Medulla oblongata (tissue), 1 donor: ENCODE measurements around the gene UBIAD1.
A peak's percentile ranks its signal among the peaks of the same experiment; 100 is the strongest.
"Not testable (repeated sequence)": the region's sequence is repeated elsewhere in the genome, so short reads cannot be mapped to it uniquely, and the experiment has no call there.

Experiments
- DNase-seq: peaks from one replicate; pipeline ENCODE4 v3.0.0-alpha.2; 2015; ENCODE audit errors: extremely low spot score

The UBIAD1 gene, protein sequence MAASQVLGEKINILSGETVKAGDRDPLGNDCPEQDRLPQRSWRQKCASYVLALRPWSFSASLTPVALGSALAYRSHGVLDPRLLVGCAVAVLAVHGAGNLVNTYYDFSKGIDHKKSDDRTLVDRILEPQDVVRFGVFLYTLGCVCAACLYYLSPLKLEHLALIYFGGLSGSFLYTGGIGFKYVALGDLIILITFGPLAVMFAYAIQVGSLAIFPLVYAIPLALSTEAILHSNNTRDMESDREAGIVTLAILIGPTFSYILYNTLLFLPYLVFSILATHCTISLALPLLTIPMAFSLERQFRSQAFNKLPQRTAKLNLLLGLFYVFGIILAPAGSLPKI

DNA sequence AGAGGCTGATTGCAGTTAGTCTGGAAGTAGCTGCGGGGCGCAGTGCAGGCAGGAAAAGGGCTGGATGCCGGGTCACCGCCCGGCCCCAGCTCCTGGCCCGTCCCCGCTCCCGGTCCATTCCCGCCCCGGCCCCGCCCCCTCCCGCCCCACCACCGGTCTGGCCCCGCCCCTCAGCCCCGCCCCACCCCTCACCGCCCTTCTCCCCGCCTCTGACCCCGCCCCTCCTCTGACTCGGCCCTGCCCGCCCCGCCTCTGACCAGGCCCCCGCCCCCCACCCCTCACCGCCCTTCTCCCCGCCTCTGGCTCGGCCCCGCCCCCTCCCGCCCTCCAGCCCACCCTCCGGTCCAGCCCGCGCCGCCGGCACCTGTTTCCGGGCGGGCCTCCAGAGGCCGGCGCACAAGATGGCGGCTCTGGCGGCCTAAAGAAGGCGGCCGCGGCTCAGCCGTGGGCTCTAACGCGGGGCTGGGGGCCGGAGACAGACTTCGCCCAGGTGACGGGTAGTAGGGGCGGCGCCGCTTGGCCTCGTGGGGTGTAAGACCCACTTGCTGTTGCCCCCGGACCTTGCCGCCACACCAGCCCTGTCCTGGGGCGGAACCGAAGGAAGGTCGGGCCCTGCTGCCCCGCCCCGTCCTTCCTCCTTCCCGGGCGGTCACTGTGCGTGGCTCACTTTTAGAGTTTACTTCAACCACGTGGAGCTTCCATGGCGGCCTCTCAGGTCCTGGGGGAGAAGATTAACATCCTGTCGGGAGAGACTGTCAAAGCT lies at the start of gene UBIAD1:
TSS of gene UBIAD1 (plus strand) at position 367 of the 763 bp plus-strand sequence. CDS start at position 701, 334 bp downstream.
- DNase-seq, result peak; percentile 89

- DNase-seq, result no peak
These were observed 45.6 kb upstream of the UBIAD1 start for GRCh38 chr1:11227106-11228077.

DNA sequence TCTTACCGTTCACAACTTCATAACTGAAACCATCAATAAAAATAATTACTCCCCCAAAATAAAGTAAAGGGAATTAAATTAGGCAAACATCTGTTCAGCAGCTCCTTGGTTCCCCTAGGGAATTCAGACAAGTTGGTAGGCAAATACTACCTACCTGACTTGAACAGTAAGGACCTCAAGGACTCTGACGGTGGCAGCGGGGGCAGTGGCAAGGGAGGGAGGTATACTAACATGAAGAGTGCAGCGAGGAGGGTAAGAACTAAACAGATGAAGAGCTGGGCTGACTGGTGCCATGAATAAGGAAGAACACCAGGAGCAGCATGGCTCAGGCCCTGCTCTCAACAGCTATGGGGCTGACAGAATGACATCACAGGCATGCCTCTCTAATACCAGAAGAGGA lies 43.8 kb upstream of the UBIAD1 start:
- DNase-seq, result no peak

DNA sequence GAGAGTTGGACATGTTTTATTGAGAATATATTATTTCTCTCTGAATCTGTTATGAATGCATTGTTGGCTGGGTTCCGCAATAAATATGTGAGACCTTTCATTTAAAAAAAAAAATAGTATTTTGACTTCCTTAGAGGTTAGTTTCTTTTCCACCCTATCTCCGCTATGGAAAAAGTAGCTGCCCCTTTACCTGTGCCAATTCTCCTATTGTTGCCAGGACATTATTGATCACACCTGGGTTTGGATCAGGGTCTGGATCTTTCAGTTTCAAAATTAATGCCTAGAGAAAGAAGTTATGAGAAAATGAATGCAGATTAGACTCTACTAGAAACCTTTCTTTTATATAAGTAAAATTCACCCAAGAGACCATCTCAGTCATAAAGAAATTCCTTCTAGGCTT lies 39.8 kb upstream of the UBIAD1 start:
- DNase-seq, result no peak

GRCh38 chr1:11237356-11237755 lies 35.6 kb upstream of the UBIAD1 start:
- no peak for DNase-seq

GRCh38 chr1:11238311-11238710 lies 34.7 kb upstream of the UBIAD1 start:
- no peak for DNase-seq

- DNase-seq, result no peak
These were observed 27.8 kb upstream of the UBIAD1 start for GRCh38 chr1:11245248-11245647.

GRCh38 chr1:11245904-11246719 lies 26.9 kb upstream of the UBIAD1 start:
- peak; percentile 6 for DNase-seq

- no peak for DNase-seq
These were observed 24.8 kb upstream of the UBIAD1 start for GRCh38 chr1:11248169-11248568.

GRCh38 chr1:11252538-11252937 lies 20.5 kb upstream of the UBIAD1 start:
- no peak for DNase-seq

- no peak for DNase-seq
These were observed 19.8 kb upstream of the UBIAD1 start for GRCh38 chr1:11253226-11253625.

- DNase-seq, result no peak
These were observed 16.7 kb upstream of the UBIAD1 start for GRCh38 chr1:11256299-11256698.

DNA sequence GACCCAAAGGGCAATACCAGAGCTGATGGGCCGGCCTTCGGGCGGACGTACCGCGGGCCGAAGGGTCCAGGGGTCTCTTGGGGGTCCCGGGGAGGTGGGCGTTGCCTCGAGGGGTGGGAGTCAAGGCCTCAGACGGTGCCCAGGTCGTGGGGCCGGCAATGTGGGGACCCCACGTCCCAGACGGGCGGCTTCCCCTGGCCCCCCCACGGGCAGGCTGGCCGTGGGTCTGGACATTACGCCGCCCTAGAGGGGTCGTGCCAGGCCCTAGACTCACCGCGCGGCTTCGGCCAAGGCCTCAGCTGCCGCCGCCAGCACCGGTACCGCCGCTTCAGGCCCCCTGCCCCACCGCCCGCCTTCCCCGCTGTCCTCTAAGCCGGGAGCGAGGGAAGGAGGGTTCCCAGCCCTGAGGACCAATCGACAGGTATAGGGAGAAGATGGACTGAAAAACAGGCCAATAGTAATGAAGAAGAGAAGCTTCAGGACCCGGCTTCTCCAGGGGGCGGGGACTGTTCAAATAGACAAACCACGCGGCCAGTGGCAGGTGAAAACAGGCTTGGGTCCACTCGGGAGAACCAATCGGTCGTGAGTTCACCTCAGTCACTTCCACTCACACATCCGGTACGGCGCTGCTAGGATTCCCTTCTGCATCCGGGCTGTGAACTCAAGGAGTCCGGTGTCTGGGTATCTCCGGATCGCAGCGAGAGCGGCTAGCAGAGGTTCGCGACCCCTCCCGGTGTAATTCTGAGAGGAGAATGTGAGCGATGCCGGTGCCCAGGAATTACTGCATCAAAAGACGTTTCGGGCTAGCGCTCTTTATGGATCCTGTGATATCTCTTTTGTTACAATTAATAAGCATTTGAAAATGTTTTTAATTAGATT lies 10.6 kb upstream of the UBIAD1 start, which contains the start of gene MTOR:
TSS of gene MTOR (minus strand) at position 381 of the 879 bp plus-strand sequence. CDS start 3,142 bp downstream, outside the sequence.
- DNase-seq, result peak; percentile 100

GRCh38 chr1:11266268-11267074 lies 6.5 kb upstream of the UBIAD1 start:
- DNase-seq, result no peak

DNA sequence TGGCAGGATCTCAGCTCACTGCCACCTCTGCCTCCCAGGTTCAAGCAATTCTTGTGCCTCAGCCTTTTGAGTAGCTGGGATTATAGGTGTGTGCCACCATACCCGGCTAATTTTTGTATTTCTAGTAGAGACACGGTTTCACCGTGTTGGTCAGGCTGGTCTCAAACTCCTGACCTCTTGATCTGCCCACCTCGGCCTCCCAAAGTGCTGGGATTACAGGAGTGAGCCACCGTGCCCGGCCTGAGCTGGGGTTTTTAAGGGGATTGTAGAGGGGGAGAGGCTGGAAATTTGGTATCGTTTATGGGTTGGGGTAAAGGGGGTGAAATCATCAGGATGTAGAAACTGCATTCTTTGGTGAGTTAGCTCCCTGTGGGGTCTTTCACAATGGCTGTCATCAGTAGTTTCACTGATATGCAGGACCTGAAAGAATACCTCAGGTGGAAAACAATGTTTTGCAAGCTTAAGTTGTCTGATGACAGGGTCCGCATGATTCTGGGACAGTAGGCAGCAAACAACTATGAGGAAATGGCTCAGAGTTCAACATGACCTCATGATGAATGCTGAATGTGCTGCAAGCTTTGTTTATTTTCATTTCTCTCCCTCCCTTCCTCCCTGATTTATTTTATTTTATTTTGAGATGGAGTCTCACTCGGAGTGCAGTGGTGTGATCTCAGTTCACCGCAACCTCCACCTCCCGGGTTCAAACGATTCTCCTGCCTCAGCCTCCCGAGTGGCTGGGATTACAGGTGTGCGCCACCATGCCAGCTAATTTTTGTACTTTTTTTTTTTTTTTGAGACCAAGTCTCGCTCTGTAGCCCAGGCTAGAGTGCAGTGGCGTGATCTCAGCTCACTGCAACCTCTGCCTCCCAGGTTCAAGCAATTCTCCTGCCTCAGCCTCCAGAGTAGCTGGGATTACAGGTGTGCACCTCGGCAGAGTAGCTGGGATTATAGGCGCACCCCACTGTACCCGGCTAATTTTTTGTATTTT lies 5.4 kb upstream of the UBIAD1 start:
- not testable (repeated sequence) for DNase-seq

DNA sequence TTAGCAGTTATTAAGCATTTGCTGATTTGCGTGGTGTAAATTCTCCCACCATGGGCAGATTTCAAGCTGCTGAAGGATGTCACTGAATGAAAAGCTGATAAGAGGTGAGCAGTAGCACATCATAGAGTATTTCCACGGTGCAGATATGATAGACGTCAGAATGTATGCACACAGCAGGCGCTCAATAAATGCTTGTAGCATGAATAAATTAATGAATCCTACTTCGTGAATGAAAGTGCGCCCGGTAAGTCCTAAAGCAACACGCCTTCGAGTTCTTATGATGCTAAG lies 510 bp upstream of the UBIAD1 start:
- no peak for DNase-seq

DNA sequence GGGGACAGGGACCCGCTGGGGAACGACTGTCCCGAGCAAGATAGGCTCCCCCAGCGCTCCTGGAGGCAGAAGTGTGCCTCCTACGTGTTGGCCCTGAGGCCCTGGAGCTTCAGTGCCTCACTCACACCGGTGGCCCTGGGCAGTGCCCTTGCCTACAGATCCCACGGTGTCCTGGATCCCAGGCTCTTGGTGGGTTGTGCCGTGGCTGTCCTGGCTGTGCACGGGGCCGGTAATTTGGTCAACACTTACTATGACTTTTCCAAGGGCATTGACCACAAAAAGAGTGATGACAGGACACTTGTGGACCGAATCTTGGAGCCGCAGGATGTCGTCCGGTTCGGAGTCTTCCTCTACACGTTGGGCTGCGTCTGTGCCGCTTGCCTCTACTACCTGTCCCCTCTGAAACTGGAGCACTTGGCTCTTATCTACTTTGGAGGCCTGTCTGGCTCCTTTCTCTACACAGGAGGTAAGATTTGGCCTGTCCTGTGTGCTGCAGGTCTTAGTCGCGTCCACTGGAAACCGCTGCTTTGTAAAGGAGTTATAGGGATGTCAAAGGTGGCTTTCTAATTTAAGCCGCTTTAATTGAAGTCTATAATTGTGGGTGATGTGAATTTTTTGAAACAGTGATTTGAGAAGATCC lies 717 bp downstream of the UBIAD1 start:
- DNase-seq, result no peak

DNA sequence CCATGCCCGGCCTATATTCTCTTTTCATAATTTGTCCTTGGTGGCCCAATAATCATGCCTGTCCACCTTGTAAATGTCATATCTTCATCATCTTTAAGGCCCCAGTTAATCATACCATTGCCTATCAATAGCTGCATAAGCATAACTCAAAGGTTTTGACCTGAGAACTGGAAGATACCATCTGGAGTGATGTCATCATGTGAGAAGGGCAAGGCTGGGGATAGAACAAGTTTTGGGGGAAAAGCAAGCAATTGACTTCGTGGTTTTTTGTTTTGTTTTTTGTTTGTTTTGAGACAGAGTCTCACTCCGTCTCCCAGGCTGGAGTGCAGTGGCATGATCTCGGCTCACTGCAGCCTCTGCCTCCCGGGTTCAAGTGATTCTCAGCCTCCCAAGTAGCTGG lies 6.2 kb downstream of the UBIAD1 start:
- DNase-seq, result no peak
